Trophoblast cell (in vitro differentiated cells and primary cell): ENCODE measurements around the gene EXOSC1.

ENCODE experiments used
- DNase-seq, 2 donors: peaks; one replicate each; pipeline ENCODE4 v3.0.0-alpha.2; 2016
- H2AFZ ChIP-seq: 2 replicates; pipeline ENCODE4 v1.6.1; 2013; ENCODE audit warnings: low read length, moderate library complexity, mild to moderate bottlenecking; ENCODE audit not compliant: insufficient read depth, poor library complexity
- H2AK5ac ChIP-seq: 2 replicates; pipeline ENCODE4 v1.6.1; 2013; ENCODE audit warnings: mild to moderate bottlenecking, low read length
- H2BK120ac ChIP-seq: 2 replicates; pipeline ENCODE4 v1.6.1; 2013; ENCODE audit warnings: low read length, mild to moderate bottlenecking, moderate library complexity; ENCODE audit not compliant: insufficient read depth, poor library complexity
- H2BK12ac ChIP-seq: 2 replicates; pipeline ENCODE4 v1.6.1; 2013; ENCODE audit warnings: mild to moderate bottlenecking, low read length, moderate library complexity
- H2BK5ac ChIP-seq: 2 replicates; pipeline ENCODE4 v1.6.1; 2013; ENCODE audit warnings: low read length, low read depth, moderate library complexity, mild to moderate bottlenecking; ENCODE audit not compliant: poor library complexity
- H3K14ac ChIP-seq: 2 replicates; pipeline ENCODE4 v1.6.1; 2013; ENCODE audit warnings: mild to moderate bottlenecking, low read length
- H3K18ac ChIP-seq: 2 replicates; pipeline ENCODE4 v1.6.1; 2013; ENCODE audit warnings: mild to moderate bottlenecking, low read length
- H3K23ac ChIP-seq: 2 replicates; pipeline ENCODE4 v1.6.1; 2013; ENCODE audit warnings: low read length
- H3K27ac ChIP-seq: 2 replicates; pipeline ENCODE4 v1.5.1; 2013; ENCODE audit warnings: low read depth, mild to moderate bottlenecking, inconsistent platforms, low read length, moderate library complexity
- H3K27me3 ChIP-seq: 2 replicates; pipeline ENCODE4 v1.6.1; 2013; ENCODE audit warnings: inconsistent platforms, mild to moderate bottlenecking, low read length, moderate library complexity; ENCODE audit not compliant: insufficient read depth
- H3K36me3 ChIP-seq, 2 experiments: 1 replicate in 1 of 2; 2 replicates in 1 of 2; pipeline ENCODE4 v1.6.1; 2013; ENCODE audit warnings: low read length in 2 of 2, mild to moderate bottlenecking in 2 of 2, moderate library complexity in 1 of 2; ENCODE audit not compliant: insufficient read depth in 2 of 2, control insufficient read depth in 1 of 2
- H3K4ac ChIP-seq: 2 replicates; pipeline ENCODE4 v1.6.1; 2013; ENCODE audit warnings: low read depth, mild to moderate bottlenecking, low read length, moderate library complexity
- H3K4me1 ChIP-seq, 2 experiments: 1 replicate in 1 of 2; 2 replicates in 1 of 2; pipeline ENCODE4 v1.6.1; 2013; ENCODE audit warnings: low read length in 2 of 2, mild to moderate bottlenecking in 2 of 2, moderate library complexity in 1 of 2; ENCODE audit not compliant: insufficient read depth in 2 of 2, control insufficient read depth in 1 of 2
- H3K4me2 ChIP-seq: 2 replicates; pipeline ENCODE4 v1.6.1; 2013; ENCODE audit warnings: inconsistent platforms, mild to moderate bottlenecking, low read length, moderate library complexity
- H3K4me3 ChIP-seq: 2 replicates; pipeline ENCODE4 v1.5.1; 2013; ENCODE audit warnings: mild to moderate bottlenecking, low read depth, low read length, inconsistent platforms
- H3K79me1 ChIP-seq: one replicate; pipeline ENCODE4 v1.6.1; 2013; ENCODE audit warnings: low read length
- H3K79me2 ChIP-seq: 2 replicates; pipeline ENCODE4 v1.6.1; 2013; ENCODE audit warnings: low read length, mild to moderate bottlenecking; ENCODE audit not compliant: control insufficient read depth, insufficient read depth, poor library complexity
- H3K9ac ChIP-seq: 2 replicates; pipeline ENCODE4 v1.6.1; 2013; ENCODE audit warnings: mild to moderate bottlenecking, low read length
- H3K9me3 ChIP-seq: 2 replicates; pipeline ENCODE4 v1.6.1; 2013; ENCODE audit warnings: low read depth, mild to moderate bottlenecking, control low read depth, inconsistent platforms, low read length; ENCODE audit not compliant: insufficient read depth
- H4K12ac ChIP-seq: 2 replicates; pipeline ENCODE4 v1.6.1; 2013; ENCODE audit warnings: low read depth, mild to moderate bottlenecking, low read length, moderate library complexity
- H4K8ac ChIP-seq: 2 replicates; pipeline ENCODE4 v1.6.1; 2013; ENCODE audit warnings: low read depth, mild to moderate bottlenecking, low read length, moderate library complexity
- H4K91ac ChIP-seq: one replicate; pipeline ENCODE4 v1.6.1; 2013; ENCODE audit warnings: low read depth, mild to moderate bottlenecking, low read length, moderate library complexity
- WGBS: extraction: QIAGEN DNeasy Blood & Tissue Kit; methylation state at CpG from one replicate; pipeline ENCODE4 v1.1.7; 2013; ENCODE audit warnings: missing lambda C conversion rate; ENCODE audit not compliant: insufficient read length, insufficient coverage; ENCODE audit errors: extremely low coverage; 5-methylcytosine and 5-hydroxymethylcytosine counted together

The EXOSC1 gene

DNA sequence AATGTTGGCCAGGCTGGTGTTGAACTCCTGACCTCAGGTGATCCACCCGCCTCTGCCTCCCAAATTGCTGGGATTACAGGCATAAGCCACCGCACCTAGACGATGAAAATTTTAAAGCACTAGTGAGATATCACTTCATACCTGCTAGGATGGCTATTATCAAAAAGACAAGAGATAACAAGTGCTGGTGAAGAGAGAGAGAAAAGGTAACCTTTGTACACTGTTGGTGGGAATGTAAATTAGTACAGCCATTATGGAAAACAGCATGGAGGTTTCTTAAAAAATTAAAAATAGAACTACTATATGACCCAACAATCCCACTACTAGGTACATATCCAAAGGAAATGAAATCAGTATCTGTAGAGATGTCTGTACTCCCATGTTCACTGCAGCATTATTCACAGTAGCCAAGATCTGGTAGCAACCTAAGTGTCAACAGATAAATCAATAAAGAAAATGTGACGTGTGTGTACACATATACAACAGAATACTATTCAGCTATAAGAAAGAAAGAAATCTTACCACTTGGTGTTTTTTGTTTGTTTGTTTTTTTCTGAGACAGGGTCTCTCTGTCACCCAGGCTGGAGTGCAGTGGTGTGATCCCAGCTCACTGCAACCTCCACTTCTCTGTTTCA, 40.0 kb upstream of the EXOSC1 start:
- peak overlapping the region; percentile 79 for H3K4ac ChIP-seq
- no peak overlapping the region for H2AFZ ChIP-seq
- H2BK120ac ChIP-seq = no peak overlapping the region
- no peak overlapping the region for H3K18ac ChIP-seq
- H2BK12ac ChIP-seq = no peak overlapping the region
- no peaks in the 10 kb centered on the region for H3K79me1 ChIP-seq
- WGBS = no CpG with 5 or more reads among the region's 4 CpGs
- no peaks in the 10 kb centered on the region for H3K9me3 ChIP-seq
- no peak overlapping the region for H4K91ac ChIP-seq
- H3K27ac ChIP-seq = no peak overlapping the region
- H2AK5ac ChIP-seq = no peak overlapping the region
- H3K14ac ChIP-seq = no peak overlapping the region
- no peak overlapping the region for H3K23ac ChIP-seq
- H3K27me3 ChIP-seq = no peaks in the 10 kb centered on the region
- no peak for DNase-seq
- H3K4me2 ChIP-seq = no peak overlapping the region
- no peak overlapping the region for H3K4me3 ChIP-seq
- H3K79me2 ChIP-seq = peaks cover 2% of the 10 kb centered on the region
- H3K4me1 ChIP-seq = no peaks in the 10 kb centered on the region
- peaks cover 4 to 9% of the 10 kb centered on the region in 2 experiments for H3K36me3 ChIP-seq
- no peak overlapping the region for H2BK5ac ChIP-seq
- no peak overlapping the region for H4K8ac ChIP-seq
- no peak overlapping the region for H4K12ac ChIP-seq
- H3K9ac ChIP-seq = no peak overlapping the region

DNA sequence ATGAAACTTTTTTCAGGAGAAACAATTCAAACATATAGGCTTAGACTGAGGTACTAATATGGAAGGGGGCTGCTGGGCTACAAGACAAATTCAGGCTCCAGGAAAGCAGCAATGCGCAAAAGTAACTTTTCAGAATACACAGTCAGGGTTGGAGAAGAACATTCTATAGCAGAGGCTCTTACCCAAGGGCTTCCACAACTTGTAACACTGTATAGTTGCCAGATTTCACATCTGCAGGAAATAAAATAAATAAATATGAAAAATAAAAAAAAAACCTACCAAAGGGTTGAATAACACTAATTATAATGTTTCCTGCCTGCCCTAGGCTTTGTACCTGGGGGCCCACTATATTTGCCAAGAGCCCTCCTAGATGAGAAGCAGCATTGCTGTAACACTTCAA, 38.1 kb upstream of the EXOSC1 start:
- no peak overlapping the region for H4K91ac ChIP-seq
- H3K36me3 ChIP-seq = peaks cover 16 to 18% of the 10 kb centered on the region in 2 experiments
- no peak overlapping the region for H3K14ac ChIP-seq
- H2BK12ac ChIP-seq = no peak overlapping the region
- H3K79me1 ChIP-seq = no peaks in the 10 kb centered on the region
- H3K23ac ChIP-seq = no peak overlapping the region
- no peak overlapping the region for H3K4me3 ChIP-seq
- H3K27ac ChIP-seq = no peak overlapping the region
- H3K9ac ChIP-seq = no peak overlapping the region
- no peak overlapping the region for H2BK120ac ChIP-seq
- H3K4me2 ChIP-seq = no peak overlapping the region
- H3K4ac ChIP-seq = peak overlapping the region; percentile 40
- no peaks in the 10 kb centered on the region for H3K4me1 ChIP-seq
- H2BK5ac ChIP-seq = no peak overlapping the region
- no peak overlapping the region for H4K8ac ChIP-seq
- H2AFZ ChIP-seq = no peak overlapping the region
- H3K18ac ChIP-seq = no peak overlapping the region
- no peak for DNase-seq
- H3K27me3 ChIP-seq = no peaks in the 10 kb centered on the region
- peaks cover under 1% of the 10 kb centered on the region for H3K79me2 ChIP-seq
- no peaks in the 10 kb centered on the region for H3K9me3 ChIP-seq
- no CpG with 5 or more reads among the region's 1 CpG for WGBS
- H2AK5ac ChIP-seq = no peak overlapping the region
- H4K12ac ChIP-seq = no peak overlapping the region

DNA sequence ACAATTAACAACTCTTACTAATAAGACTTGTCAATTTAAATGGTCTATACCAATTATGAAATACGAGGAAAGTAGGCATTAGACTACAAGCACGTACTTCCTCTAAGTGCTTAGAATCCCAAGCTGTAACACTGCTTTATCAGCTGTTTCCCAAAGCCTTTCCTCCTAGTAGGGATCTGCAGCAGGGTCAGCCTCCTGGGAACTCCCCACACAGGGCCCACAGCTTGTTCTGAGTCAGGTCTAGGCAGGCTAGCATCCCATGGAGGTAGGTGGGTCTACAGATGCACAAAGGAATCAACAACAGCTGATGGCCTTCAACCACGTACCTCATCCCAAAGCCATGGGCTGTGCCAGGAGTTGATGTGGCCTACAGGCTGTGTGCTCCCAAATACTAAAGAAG, 37.7 kb upstream of the EXOSC1 start:
- WGBS = no CpG with 5 or more reads among the region's 3 CpGs

DNA sequence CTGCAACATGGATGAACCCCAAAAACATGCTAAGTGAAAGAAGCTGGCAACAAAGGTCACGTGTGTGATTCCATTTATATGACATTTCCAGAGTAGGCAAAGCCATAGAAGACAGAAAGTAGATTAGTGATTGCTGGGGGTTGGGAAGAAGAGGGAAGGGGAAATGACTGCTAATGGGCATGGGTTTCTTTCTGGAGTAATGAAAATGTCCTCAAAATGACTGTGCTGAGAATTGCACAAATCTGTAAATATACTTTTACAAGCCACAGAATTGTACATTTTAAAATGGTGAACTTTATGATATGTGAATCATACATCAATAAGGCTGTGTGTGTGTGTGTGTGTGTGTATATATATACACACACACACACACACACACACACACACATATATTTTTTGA, 36.6 kb upstream of the EXOSC1 start:
- Histone ChIP-seq H2BK5ac (no peak overlapping the region), H4K8ac (no peak overlapping the region), H2BK120ac (no peak overlapping the region), H3K23ac (no peak overlapping the region), H3K27me3 (no peaks in the 10 kb centered on the region), H3K79me1 (no peaks in the 10 kb centered on the region), H3K9me3 (no peaks in the 10 kb centered on the region), H3K4me3 (no peak overlapping the region), H3K18ac (no peak overlapping the region), H3K27ac (no peak overlapping the region), H2AK5ac (no peak overlapping the region), H3K4me1 (no peaks in the 10 kb centered on the region), H4K91ac (no peak overlapping the region), H3K36me3 (peaks cover 24 to 26% of the 10 kb centered on the region in 2 experiments), H2AFZ (no peak overlapping the region), H3K4ac (no peak overlapping the region), H3K9ac (no peak overlapping the region), H3K14ac (no peak overlapping the region), H3K79me2 (no peaks in the 10 kb centered on the region), H3K4me2 (no peak overlapping the region), H2BK12ac (no peak overlapping the region), H4K12ac (no peak overlapping the region)
- DNase-seq = no peak
- no CpG with 5 or more reads among the region's 1 CpG for WGBS

More for the DNA sequence above, 37.7 kb upstream of the EXOSC1 start:
- Histone ChIP-seq H4K12ac (no peak overlapping the region), H2AK5ac (no peak overlapping the region), H3K79me2 (no peaks in the 10 kb centered on the region), H3K4me3 (no peak overlapping the region), H3K18ac (no peak overlapping the region), H3K27ac (no peak overlapping the region), H3K9me3 (no peaks in the 10 kb centered on the region), H4K8ac (no peak overlapping the region), H3K4ac (peak overlapping the region; percentile 40), H3K36me3 (peaks cover 18 to 19% of the 10 kb centered on the region in 2 experiments), H3K4me2 (no peak overlapping the region), H3K79me1 (no peaks in the 10 kb centered on the region), H3K14ac (no peak overlapping the region), H3K4me1 (no peaks in the 10 kb centered on the region), H3K23ac (no peak overlapping the region), H3K27me3 (no peaks in the 10 kb centered on the region), H2BK12ac (no peak overlapping the region), H2BK5ac (no peak overlapping the region), H2AFZ (no peak overlapping the region), H2BK120ac (no peak overlapping the region), H4K91ac (no peak overlapping the region), H3K9ac (no peak overlapping the region)
- no peak for DNase-seq
